Right forelimb (tissue), 1 donor: ENCODE measurements around the gene NCOA3.
"Not testable (repeated sequence)": the region's sequence is repeated elsewhere in the genome, so short reads cannot be mapped to it uniquely, and the experiment has no call there.

Experiments used
- DNase-seq: peaks from one replicate; pipeline ENCODE4 v3.0.0-alpha.2; 2018

NCOA3 gene

DNA sequence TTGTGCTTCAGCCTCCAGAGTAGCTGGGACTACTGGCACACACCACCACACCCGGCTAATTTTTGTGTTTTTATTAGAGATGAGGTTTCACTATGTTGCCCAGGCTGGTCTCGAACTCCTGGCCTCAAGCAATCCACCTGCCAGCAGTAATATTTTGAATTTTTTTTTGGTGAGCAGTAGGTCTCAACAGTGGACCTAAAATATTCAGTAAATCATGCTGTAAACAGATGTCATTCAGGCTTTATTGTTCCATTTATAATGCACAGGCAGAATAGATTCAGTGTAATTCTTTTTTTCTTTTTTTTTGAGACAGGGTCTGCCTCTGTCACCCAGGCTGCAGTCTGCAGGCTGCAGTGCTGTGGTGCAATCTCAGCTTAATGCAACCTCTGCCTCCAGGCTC lies 69.7 kb downstream of the NCOA3 start:
- no peak for DNase-seq

DNA sequence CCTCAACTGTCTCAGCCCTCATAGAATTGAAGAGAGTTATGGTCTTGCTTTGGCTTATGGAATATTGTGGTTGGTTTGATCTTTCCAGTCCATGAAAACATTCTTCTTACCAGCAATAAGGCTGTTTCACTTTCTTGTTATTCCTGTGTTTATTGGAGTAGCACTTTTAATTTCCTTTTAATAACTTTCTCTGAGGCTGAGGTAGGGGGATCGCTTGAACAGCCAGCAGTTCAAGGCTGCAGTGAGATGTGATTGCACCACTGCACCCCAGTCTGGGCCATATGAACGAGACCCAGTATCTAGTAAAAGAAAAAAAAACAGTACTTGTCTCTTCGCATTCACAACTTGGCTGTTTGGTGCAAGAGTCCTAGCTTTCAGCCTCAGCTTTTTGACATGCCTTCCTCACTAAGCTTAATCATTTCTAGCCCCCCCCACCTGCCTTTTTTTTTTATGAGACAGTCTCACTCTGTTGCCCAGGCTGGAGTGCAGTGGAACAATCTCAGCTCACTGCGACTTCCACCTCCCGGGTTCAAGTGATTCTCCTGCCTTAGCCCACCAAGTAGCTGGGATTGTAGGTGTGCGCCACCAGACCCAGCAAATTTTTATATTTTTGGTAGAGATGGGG lies 70.5 kb downstream of the NCOA3 start:
- no peak for DNase-seq

DNA sequence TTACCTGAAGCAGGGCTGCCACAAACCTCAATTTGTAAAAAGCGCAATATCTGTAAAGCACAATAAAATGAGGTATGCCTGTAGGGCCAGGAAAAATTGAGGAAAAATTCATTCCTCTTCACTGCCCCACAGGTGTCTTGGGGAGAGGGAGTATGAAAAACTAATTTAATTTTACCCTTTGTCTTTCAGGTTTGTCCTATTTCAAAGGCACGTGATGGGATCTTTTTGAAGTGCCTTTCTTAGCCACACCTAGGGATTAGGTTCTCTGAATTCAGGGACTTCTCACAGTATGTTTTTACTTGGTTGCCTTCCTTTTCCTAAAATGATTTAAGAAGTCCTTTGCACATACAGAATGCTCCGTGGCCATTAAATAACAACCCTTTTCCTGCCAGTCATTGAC lies 71.9 kb downstream of the NCOA3 start:
- DNase-seq: no peak

DNA sequence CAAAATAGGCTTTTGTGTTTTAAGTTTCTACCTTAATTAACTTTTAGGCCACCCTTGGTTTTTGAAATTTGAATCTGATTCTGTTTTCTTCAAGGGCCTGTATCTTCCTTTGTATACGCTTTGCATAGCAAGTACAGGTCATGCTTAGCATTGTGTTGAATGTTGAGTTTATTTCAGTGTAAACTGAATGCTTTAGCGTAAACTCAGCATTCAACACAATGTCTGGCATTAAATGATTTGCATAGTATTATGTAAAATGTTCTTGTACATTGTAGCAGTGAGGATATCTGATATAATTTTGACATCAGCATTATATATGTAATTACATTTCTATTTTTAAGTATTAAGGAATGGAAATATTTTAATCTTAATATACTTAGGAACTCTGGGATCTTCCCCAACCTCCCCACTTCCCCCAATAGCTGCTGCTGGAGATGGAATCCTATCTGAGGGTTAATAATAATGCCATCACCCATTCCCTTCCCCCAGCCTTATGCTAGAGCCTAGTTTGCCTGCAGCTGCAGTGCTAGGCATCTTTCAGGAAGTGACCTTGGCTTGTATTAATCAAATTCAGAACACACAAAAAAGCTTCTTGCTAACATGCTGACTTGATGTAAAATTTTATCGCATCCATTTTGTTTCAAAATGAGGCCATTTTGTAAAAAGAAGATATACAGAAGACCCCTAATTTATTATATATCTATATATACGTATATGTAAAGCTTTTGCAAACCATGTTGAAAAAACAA lies 73.1 kb downstream of the NCOA3 start:
- no peak for DNase-seq

DNA sequence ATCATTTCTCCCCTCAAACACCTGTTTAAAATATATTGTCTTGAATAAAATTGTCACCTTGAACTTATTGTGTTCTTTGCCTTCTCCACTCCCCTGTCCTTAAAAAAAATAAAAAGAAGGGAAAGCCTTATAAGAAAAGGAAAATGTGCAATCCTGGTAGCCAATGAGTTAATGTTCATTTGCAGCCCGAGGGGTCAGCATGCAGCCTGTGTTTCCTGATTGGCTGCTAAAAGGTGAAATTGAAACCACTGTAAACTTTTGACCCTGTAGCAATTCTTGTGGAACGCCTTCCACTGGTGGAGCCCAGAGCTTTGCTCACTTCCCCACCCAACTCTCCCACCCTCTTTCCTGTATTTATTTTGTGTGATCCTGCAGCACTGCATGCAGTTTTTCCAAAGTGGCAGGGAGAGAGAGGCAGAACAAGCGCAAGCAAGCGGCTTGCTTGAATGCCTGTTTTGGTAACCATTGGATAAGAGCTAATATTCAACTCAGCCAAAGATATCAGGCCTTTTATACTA lies 74.9 kb downstream of the NCOA3 start:
- DNase-seq: peak; percentile 79

DNA sequence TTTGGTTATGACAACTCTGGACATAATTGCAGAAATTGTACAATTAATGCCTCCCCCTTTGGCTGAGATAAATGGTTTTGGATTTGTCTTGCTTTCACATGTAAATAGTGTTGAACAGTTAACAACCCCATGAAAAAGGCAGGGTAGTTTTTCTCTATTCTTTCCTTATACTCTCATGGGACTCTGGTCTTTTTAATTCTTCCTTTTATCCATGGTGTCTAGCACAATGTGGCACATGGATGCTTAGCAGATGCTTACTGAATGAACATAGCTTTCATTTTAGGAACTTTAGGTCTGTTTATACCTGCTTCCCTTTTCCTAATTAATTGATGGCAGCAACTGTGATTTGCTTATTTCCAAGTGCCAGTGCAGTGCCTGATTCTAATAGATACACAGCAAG lies 75.6 kb downstream of the NCOA3 start:
- no peak for DNase-seq

DNA sequence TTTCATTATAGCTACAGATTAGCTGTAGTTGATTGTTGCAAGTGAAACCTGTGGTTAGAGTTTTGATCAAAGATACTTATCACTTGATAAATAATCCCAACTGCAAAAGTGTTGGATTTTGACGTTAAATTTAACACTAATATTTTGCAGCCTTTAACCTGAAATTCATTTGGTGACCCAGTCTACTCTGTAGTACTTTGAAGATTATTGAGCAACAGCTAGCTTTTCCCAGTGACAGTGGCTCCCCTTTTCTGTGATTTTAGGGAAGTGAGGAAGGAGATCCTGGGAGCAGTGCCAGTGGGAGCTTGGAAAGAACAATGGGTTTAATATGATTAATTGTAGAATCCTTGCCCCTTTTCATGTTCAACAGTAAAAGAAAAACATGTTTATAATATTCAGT lies 76.9 kb downstream of the NCOA3 start:
- DNase-seq: no peak

DNA sequence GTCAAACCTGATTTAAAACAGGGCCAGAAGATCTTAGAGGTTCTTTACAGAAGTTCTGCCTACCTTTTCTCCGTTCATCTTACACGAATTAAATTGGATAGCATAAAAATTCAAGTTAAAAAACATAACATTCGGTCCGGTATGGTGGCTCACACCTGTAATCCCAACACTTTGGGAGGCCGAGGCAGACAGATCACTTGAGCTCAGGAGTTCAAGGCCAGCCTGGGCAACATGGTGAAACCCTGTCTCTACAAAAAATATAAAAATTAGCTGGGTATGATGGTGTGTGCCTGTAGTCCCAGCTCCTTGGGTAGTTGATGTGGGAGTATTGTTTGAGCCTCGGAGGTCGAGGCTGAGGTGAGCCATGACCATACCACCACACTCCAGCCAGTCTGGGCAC lies 79.0 kb downstream of the NCOA3 start:
- not testable (repeated sequence) for DNase-seq

DNA sequence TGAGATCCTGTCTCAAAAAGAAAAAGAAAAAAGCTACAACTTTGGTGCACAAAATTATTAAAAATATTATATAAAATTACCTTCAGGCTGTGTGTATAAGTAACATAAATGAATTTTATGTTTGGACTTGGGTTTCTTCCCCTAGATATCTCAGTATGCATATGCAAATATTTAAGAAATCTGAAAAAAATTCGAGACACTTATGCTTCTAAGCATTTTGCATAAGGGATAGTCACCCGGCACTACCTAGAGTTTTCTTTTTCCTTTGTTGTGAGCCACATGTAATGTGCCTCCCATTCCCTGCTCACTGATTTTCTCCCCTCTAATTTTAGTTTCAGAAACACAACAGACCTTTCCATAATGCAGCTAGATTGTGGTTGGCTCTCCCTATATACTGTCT lies 79.4 kb downstream of the NCOA3 start:
- no peak for DNase-seq

DNA sequence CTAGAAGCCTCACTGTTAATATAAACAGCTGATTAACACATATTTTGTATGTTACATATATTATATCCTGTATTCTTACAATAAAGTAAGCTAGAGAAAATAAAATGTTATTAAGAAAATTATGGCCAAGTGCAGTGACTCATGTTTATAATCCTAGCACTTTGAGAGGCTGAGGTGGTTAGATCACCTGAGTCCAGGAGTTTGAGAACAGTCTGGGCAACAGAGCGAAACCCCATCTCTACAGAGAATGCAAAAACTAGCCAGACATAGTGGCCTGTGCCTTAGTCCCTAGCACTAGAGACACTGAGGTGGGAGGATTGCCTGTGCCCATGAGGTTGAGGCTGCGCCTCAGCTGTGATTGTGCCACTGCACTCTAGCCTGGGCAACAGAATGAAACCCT lies 81.9 kb downstream of the NCOA3 start:
- no peak for DNase-seq

DNA sequence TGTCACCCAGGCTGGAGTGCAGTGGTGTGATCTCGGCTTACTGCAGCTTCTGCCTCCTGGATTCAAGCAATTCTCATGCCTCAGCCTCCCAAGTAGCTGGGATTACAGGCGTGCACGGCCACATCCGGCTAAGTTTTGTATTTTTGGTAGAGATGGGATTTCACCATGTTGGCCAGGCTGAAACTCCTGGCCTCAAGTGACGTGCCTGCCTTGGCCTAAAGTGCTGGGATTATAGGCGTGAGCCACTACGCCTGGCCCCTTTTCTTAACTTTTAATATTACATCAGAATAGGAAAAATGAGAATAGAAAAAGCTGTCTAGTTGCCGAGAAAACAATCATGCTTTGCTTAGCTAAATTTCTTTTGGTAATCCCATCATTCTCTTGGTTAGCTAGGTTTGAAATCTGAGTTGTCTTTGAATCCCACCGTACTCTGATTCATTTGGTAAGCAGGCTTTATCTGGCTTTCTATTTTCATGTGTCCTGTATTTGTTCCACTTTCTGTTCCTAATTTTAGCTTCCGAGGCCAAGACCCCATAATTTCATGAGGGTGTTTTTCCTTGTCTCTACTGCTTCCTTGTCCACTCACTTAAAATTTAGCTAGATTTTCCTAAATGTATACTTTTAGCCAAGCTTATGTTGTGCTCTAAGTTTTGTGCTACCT lies 83.5 kb downstream of the NCOA3 start:
- no peak for DNase-seq

DNA sequence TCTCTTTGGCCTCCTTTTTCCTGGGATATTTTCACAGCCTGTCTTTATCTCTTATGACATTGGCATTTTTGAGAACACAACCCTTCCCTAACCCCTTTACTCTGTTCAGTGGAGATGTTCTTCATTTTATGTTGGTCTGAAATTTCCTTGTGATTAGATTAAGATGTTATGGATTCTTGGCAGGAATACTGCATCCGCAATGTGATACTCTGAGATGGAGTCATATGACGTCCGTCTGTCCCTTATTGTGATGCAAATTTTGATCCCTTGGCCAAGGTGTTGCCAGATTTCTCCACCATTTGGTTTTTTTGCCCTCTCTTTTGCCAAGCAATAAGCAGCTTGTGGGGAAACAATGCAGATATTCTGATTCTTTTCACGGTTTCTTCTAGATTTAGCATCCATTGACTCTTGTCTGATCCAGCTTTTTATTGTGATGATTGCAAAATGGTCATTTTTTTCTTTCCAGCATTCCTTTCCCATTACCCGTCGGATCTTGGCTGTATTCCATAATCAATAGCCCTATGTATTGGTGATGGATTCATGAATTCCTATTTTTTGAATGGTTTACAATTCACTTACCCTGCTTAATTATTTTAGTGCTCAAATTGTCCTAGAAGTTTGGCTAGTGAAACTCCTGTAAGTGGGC lies 85.1 kb downstream of the NCOA3 start:
- DNase-seq: no peak

DNA sequence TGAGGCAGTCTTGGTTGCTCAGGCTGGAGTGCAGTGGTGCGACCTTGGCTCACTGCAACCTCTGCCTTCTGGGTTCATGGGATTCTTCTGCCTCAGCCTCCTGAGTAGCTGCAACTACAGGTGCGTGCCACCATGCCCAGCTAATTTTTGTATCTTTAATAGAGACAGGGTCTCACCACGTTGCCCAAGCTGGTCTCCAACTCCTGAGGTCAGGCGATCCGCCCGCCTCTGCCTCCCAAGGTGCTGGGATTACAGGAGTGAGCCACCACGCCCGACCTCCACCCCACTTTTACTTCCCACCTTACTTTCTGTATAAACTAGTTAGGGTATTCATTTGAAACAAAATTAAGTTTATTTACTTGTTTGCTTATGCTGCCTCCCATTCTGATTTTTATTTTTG lies 86.5 kb downstream of the NCOA3 start:
- DNase-seq: no peak

DNA sequence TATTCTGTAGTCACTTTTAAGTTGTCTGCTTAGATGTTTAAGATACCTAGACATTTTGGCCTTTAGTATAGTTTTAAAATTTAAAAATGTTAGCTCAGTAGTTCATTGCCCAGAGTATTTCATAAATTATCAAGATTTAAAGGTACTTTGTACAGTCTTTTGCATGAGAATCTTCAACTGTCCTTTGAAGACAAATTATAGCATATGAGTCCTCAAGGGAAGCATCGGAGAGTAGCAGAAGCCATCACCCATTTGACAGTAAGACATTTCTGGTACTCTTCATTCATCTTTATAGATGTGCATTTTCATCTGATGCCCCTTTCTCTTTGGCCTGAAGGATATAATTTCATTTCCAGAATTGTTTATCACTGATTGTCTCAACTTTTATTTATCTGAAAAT lies 89.5 kb downstream of the NCOA3 start:
- no peak for DNase-seq

DNA sequence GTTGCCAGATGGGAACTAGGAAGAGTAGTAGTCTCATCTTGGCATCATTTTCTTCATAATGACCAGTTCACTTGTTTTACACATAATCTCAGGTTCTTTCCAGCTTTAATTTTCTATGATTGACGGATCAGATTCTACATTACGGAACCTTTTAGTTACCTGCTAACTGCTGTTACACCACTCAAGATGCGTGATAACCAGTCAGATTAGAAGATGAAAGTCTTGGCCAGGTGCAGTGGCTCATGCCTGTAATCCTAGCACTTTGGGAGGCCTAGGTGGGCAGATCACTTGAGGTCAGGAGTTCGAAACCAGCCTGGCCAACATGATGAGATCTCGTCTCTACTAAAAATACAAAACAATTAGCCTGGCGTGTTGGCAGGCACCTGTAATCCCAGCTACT lies 92.5 kb downstream of the NCOA3 start:
- DNase-seq: no peak

DNA sequence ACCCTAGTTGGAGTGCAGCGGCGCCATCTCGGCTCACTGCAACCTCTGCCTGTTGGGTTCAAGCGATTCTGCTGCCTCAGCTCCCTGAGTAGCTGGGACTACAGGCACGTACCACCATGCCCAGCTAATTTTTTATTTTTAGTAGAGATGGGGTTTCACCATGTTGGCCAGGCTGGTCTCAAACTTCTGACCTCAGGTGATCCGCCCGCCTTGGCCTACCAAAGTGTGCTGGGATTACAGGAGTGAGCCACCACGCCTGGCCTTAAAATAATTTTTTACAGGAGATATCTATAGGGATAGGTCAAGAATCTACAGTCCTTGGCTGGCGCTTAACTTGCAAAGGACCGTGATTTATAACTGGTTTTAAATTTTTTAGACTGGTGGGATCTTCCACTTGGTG lies 93.5 kb downstream of the NCOA3 start:
- DNase-seq: not testable (repeated sequence)

DNA sequence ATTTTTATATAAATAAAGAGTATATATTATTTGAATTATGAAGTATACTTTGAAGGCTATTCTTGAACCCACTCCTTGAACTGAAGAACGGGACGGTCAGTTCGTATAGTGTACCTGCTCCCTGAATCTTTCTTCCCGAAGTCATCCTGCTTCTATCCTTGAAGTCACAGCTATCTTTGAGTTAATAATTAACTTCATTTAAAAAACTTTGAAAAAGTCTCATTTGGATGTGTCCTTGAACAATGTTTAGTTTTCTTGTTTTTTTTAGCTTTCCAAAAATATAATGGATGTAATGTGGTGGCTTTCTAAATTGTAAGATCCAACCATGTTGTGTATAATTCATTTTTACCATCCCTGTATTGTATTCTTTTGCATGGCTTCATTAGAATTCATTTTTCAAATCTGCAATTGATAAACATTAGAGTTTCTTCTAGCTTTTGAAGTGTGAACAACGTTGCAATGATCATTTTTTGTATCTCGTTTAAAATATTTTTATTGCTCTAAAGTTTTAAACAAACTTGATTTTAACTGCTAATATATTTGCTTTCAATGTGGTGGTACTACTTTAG lies 94.4 kb downstream of the NCOA3 start:
- no peak for DNase-seq

DNA sequence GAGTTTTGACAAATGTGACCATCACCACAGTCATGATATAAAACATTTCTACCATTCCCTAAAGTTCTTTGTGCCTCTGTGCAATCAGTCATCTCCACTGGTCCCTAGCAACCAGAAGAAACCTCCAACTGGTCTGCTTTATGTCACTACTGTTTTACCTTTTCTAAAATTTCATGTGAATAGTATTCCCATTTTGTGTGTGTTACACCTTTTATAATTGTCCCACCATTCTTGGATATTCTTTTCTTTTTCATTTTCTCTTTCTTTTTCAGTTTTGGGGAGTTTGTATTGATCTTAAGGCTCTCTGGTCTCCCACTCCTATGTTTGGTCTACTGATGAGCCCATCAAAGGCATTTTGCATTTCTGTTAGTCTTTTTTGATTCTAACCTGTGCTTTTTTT lies 95.4 kb downstream of the NCOA3 start:
- DNase-seq: no peak

DNA sequence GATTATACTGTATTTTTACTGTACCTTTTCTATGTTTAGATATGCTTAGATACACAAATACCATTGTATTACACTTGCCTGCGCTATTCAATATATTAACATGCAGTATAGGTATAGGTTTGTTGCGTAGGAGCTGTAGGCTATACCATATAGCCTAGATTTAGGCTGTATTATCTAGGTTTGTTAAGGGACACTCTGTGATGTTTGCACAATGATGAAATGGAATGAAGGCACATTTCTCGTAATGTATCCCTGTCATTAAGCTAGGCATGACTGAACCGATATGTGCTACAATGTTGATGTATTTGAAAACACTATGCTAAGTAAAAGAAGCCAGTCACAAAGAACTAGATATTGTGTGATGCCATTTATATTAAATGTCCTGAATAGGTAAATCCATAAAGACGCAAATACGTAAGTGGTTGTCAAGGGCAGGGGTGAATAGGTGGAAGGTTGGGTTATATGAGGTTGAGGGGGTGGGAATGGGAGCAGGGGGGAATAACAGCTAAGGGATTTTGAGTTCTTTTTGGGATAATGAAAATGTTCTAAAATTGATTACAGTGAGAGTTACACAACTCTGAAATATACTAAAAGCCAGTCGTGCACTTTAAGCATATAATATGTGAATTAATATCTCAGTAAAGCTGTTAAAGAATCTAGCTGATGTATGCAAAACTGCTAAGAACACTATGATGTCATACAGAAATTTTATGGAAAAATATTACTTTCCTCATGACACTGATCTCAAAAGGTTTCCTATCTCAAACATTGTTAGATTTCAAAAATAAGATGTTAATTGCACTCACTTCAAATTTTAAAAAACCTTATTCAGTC lies 97.4 kb downstream of the NCOA3 start:
- no peak for DNase-seq

DNA sequence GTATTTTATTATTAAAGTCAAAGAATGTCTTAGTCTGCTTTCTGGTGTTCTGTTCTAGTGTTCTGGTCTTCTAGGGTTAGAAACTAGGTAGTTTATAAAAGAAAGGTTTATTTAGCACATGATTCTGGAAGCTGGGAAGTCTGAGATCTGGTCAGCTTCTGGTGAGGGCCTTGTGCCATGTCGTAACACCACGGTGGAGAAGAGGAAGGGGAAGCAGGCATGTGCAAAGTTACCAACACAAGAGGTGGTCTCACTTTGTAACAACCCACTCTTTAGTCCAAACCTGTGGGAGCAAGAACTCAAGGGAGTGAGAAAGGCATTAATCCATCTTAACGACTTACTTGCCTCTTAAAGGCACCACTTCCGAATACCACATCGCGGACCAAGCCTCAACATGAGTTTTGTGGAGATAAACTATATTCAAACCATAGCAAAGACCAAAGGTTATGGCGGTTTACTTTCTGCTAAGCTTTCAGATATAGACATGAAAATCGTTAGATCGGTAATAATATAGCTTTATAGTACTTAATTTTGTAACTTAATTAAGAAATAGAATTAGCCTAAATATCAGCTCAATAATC lies 99.4 kb downstream of the NCOA3 start:
- DNase-seq: no peak

DNA sequence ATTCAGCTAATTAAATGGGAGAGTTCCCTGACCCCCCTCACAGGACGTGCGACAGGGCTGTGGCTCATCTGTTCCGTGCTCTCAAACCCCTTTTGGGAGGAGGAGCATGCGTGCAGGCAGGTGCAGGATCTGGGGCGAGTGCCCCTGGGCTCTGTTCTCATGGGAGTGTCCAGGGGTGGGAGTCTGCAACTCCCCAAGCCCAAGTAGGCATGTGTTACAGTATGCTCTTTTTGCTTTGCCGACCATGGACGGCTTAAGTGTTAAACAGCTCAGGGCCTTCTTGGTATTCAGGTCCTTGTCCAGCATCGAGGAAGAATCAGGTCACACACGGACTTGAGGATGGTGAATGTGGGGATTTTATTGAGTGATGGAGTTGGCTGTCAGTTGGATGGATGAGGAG lies 101.6 kb downstream of the NCOA3 start:
- no peak for DNase-seq
